ENCODE measurements around the gene RAB3GAP2.
"Not testable (repeated sequence)": the region's sequence is repeated elsewhere in the genome, so short reads cannot be mapped to it uniquely, and the experiment has no call there.

The RAB3GAP2 gene

GRCh38 chr1:220272047-220272840, at the start of gene RAB3GAP2:
Gene RAB3GAP2 (minus strand): TSS chr1:220272453. CDS start chr1:220272337, 116 bp downstream.
- peak; percentile 97 for DNase-seq

- no peak for DNase-seq
Observed at GRCh38 chr1:220321758-220322157, 49.5 kb upstream of the RAB3GAP2 start.

- no peak for DNase-seq
Observed at GRCh38 chr1:220320709-220321108, 48.5 kb upstream of the RAB3GAP2 start.

- no peak for DNase-seq
Observed at GRCh38 chr1:220318673-220319072, 46.4 kb upstream of the RAB3GAP2 start.

GRCh38 chr1:220317161-220317560, 44.9 kb upstream of the RAB3GAP2 start:
- DNase-seq = no peak

- no peak for DNase-seq
Observed at GRCh38 chr1:220316305-220316704, 44.1 kb upstream of the RAB3GAP2 start.

GRCh38 chr1:220315070-220315839, 43.0 kb upstream of the RAB3GAP2 start:
- no peak for DNase-seq

- no peak for DNase-seq
Observed at GRCh38 chr1:220313576-220313975, 41.3 kb upstream of the RAB3GAP2 start.

- DNase-seq = not testable (repeated sequence)
Observed at GRCh38 chr1:220310147-220310546, 37.9 kb upstream of the RAB3GAP2 start.

- no peak for DNase-seq
Observed at GRCh38 chr1:220307607-220308006, 35.4 kb upstream of the RAB3GAP2 start.

GRCh38 chr1:220306339-220306738, 34.1 kb upstream of the RAB3GAP2 start:
- no peak for DNase-seq

- no peak for DNase-seq
Observed at GRCh38 chr1:220303871-220304270, 31.6 kb upstream of the RAB3GAP2 start.

- DNase-seq = no peak
Observed at GRCh38 chr1:220301630-220302029, 29.4 kb upstream of the RAB3GAP2 start.

- no peak for DNase-seq
Observed at GRCh38 chr1:220300442-220301121, 28.3 kb upstream of the RAB3GAP2 start.

GRCh38 chr1:220299337-220299736, 27.1 kb upstream of the RAB3GAP2 start:
- no peak for DNase-seq

- DNase-seq = no peak
Observed at GRCh38 chr1:220298470-220299205, 26.4 kb upstream of the RAB3GAP2 start.

GRCh38 chr1:220296981-220297380, 24.7 kb upstream of the RAB3GAP2 start:
- no peak for DNase-seq

- DNase-seq = no peak
Observed at GRCh38 chr1:220294846-220295301, 22.6 kb upstream of the RAB3GAP2 start.

GRCh38 chr1:220291580-220291979, 19.3 kb upstream of the RAB3GAP2 start:
- DNase-seq = no peak

GRCh38 chr1:220290140-220290761, 18.0 kb upstream of the RAB3GAP2 start:
- no peak for DNase-seq

- no peak for DNase-seq
Observed at GRCh38 chr1:220287129-220287528, 14.9 kb upstream of the RAB3GAP2 start.

- DNase-seq = no peak
Observed at GRCh38 chr1:220283625-220284024, 11.4 kb upstream of the RAB3GAP2 start.

Measured in CD4-positive, alpha-beta T cell treated with Interferon gamma for 1 hour (primary cell).